ENCODE measurements around the gene TNP2.

The TNP2 gene

GRCh38 chr16:11276896-11277593, 7.9 kb upstream of the TNP2 start:
- no peak for DNase-seq

GRCh38 chr16:11276143-11276895, 7.2 kb upstream of the TNP2 start, which contains the start of gene PRM2:
Gene PRM2 (minus strand): TSS chr16:11276480. CDS start chr16:11276370, 110 bp downstream.
- no peak for DNase-seq

GRCh38 chr16:11274964-11275363, 5.8 kb upstream of the TNP2 start:
- DNase-seq = no peak

GRCh38 chr16:11273721-11274324, 4.7 kb upstream of the TNP2 start:
- DNase-seq = no peak

GRCh38 chr16:11272921-11273720, 4.0 kb upstream of the TNP2 start, which contains the start of gene PRM3:
Gene PRM3 (minus strand): TSS chr16:11273629. CDS start chr16:11273595, 34 bp downstream.
- DNase-seq = no peak

GRCh38 chr16:11272484-11272883, 3.4 kb upstream of the TNP2 start:
- no peak for DNase-seq

GRCh38 chr16:11271610-11272009, 2.5 kb upstream of the TNP2 start:
- no peak for DNase-seq

GRCh38 chr16:11270602-11271162, 1.6 kb upstream of the TNP2 start:
- no peak for DNase-seq

- no peak for DNase-seq
Measured at GRCh38 chr16:11265124-11265523, 4.0 kb downstream of the TNP2 start.

GRCh38 chr16:11264155-11264832, 4.8 kb downstream of the TNP2 start:
- DNase-seq = no peak

- no peak for DNase-seq
Measured at GRCh38 chr16:11263737-11264136, 5.4 kb downstream of the TNP2 start.

GRCh38 chr16:11262915-11263314, 6.2 kb downstream of the TNP2 start:
- no peak for DNase-seq

- DNase-seq = no peak
Measured at GRCh38 chr16:11260596-11260966, 8.5 kb downstream of the TNP2 start.

GRCh38 chr16:11259655-11260595, 9.2 kb downstream of the TNP2 start:
- no peak for DNase-seq

- DNase-seq = no peak
Measured at GRCh38 chr16:11258553-11259492, 10.3 kb downstream of the TNP2 start.

GRCh38 chr16:11257131-11257938, 11.8 kb downstream of the TNP2 start:
- peak in 3 of 4 experiments; percentile 12 to 29 (median 22) for DNase-seq

GRCh38 chr16:11256661-11257130, 12.4 kb downstream of the TNP2 start:
- no peak for DNase-seq

All from activated naive CD4-positive, alpha-beta T cell (primary cell).